Measurements from ENCODE around the gene LYL1.

Gene LYL1

GRCh38 chr19:13102666-13103580 is at the start of gene LYL1:
Gene LYL1, minus strand, starts transcription at chr19:13102858. Its CDS starts 1,687 bp downstream, at chr19:13101171.
- peak; percentile 97 for DNase-seq (ENCODE audit: low spot score)

- peak; percentile 98 for DNase-seq (ENCODE audit: low spot score)
Measured at GRCh38 chr19:13151605-13152355, 49.1 kb upstream of the LYL1 start.

- DNase-seq (ENCODE audit: low spot score): peak; percentile 41
Measured at GRCh38 chr19:13150931-13151604, 48.4 kb upstream of the LYL1 start.

GRCh38 chr19:13150187-13150930 is 47.7 kb upstream of the LYL1 start, which contains the start of the genes IER2 and STX10:
Gene IER2, plus strand, starts transcription at chr19:13150411. Its CDS starts 2,776 bp downstream, at chr19:13153187.
Gene STX10, minus strand, starts transcription at chr19:13150375. Its CDS starts 202 bp downstream, at chr19:13150173.
- peak; percentile 91 for DNase-seq (ENCODE audit: low spot score)

- peak; percentile 42 for DNase-seq (ENCODE audit: low spot score)
Measured at GRCh38 chr19:13149628-13150186, 47.0 kb upstream of the LYL1 start.

- DNase-seq (ENCODE audit: low spot score): peak; percentile 47
Measured at GRCh38 chr19:13149173-13149627, 46.5 kb upstream of the LYL1 start.

GRCh38 chr19:13146763-13147563 is 44.3 kb upstream of the LYL1 start:
- no peak for DNase-seq (ENCODE audit: low spot score)

GRCh38 chr19:13139633-13140311 is 37.1 kb upstream of the LYL1 start:
- DNase-seq (ENCODE audit: low spot score): no peak

GRCh38 chr19:13138916-13139198 is 36.2 kb upstream of the LYL1 start:
- DNase-seq (ENCODE audit: low spot score): no peak

GRCh38 chr19:13138171-13138915 is 35.7 kb upstream of the LYL1 start:
- no peak for DNase-seq (ENCODE audit: low spot score)

- DNase-seq (ENCODE audit: low spot score): no peak
Measured at GRCh38 chr19:13137290-13137794, 34.7 kb upstream of the LYL1 start.

- DNase-seq (ENCODE audit: low spot score): no peak
Measured at GRCh38 chr19:13135068-13136062, 32.7 kb upstream of the LYL1 start.

- no peak for DNase-seq (ENCODE audit: low spot score)
Measured at GRCh38 chr19:13134626-13135025, 32.0 kb upstream of the LYL1 start.

GRCh38 chr19:13133241-13133870 is 30.7 kb upstream of the LYL1 start:
- DNase-seq (ENCODE audit: low spot score): no peak

- no peak for DNase-seq (ENCODE audit: low spot score)
Measured at GRCh38 chr19:13132471-13133180, 30.0 kb upstream of the LYL1 start.

GRCh38 chr19:13130886-13131490 is 28.3 kb upstream of the LYL1 start:
- DNase-seq (ENCODE audit: low spot score): no peak
